ELR (cell line): Measurements from ENCODE around the gene CNTNAP1.
"Not testable (repeated sequence)": the region's sequence is repeated elsewhere in the genome, so short reads cannot be mapped to it uniquely, and the experiment has no call there.

ENCODE experiments used
- DNase-seq: peaks from one replicate; pipeline ENCODE4 v3.0.0-alpha.2; 2015; ENCODE audit warnings: low read depth

CNTNAP1 gene

DNA sequence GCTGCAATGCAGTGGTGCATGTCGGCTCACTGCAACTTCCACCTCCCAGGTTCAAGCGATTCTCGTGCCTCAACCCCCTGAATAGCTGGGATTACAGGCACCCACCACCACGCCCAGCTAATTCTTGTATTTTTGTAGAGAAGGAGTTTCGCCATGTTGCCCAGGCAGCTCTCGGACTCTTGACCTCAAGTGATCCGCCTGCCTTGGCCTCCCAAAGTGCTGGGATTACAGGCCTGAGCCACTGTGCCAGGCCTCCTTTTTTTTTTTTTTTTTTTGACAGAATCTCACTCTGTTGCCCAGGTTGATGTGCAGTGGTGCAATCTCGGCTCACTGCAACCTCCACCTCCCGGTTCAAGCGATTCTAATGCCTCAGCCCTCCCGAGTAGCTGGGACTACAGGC is 60.6 kb downstream of the CNTNAP1 start:
- DNase-seq = not testable (repeated sequence)

DNA sequence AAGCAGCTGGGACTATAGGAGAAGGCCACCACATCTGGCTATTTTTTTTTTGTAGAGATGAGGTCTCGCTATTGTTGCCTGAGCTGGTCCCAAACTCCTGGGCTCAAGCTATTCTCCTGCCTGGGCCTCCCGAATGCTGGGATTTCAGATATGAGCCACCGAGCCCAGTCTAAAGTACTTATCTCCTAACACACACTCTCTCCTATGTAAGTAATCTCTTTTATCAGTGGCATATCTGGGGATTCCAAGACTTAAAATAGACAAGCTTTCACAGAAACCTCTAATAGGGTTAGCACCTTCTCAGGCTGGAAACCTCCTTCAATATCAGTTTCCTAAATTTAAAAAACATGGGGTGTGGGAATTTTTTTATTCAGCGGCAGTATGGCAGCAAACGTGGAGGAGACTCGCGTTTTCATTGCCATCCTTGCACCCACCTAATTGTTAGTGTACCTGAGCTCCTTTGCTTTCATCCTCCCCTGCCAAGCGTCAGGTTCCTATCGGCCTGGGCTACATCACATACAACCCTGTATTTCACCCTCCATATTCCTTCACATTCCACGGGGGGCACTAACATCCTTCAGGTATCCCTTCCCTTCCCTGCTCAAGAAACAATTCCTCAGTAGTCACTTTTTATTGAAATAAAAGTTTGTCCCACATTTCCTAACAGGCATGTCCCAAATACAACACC is 61.4 kb downstream of the CNTNAP1 start:
- no peak for DNase-seq

DNA sequence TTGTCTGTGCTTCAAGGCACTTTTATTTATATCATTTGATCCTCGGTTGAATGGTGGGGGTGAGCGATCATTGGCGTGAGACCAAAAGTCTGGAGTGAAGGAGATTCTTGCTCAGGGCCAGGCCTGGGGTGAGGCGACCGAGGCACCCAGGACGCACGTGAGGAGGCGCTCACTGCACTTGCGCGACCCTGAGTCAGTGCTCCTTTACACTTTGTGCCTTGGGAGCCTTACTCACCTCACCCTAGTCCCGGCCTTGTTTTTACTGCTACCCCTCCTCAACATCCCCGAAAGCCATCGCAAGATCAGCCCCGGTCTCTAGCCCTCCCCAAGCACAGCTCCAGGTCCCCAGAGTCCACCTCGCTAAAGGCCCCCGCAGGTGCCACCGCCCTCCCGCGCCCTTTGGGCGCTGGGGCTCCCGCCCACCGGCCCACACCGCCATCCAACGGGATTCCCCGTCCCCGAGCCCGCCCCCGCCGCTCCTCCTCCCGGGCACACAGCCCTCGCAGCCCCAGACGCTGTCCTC is 62.0 kb downstream of the CNTNAP1 start:
- peak; percentile 85 for DNase-seq

DNA sequence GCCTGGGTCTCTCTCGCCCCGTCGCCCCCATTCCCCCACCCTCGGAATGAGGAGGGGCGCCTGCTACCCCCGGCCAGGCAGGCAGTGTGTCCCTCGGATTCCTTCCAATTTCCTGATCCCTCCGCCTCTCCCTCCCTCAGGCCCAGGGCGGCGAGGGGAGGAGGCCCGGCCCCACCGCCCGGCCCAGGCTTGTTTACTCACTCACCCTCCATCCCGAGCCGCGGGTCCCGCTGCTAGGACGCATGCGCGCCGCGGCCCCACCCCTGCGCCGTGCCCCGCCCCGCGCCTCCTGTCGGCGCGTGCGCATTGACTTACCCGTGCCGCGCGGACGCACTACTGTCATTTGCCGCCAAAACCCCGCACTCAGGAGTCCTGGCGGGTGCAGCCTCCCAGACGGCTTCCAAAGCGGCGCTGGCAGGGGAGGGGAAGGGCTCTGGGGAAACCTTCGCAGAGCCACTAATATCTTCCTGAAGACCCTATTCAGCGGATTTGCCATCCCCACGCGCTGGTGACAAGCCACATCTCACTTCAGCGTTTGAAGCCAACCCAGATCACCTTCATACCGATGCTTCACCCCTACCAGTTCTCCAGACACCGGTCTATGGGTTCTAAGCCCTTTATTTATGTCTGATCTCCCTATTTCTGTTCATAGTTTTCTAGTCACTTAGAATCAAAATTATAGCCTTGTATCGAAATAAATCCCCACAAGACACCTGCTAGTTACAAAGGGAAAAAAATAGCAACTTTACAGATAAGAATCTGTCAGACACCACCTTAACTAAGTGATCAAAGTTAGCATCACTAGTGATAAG is 62.7 kb downstream of the CNTNAP1 start, which contains the start of gene EZH1:
EZH1 (minus strand) TSS at position 235 of the 812 bp plus-strand sequence. CDS start 16,099 bp downstream, outside the sequence.
- peak; percentile 96 for DNase-seq

DNA sequence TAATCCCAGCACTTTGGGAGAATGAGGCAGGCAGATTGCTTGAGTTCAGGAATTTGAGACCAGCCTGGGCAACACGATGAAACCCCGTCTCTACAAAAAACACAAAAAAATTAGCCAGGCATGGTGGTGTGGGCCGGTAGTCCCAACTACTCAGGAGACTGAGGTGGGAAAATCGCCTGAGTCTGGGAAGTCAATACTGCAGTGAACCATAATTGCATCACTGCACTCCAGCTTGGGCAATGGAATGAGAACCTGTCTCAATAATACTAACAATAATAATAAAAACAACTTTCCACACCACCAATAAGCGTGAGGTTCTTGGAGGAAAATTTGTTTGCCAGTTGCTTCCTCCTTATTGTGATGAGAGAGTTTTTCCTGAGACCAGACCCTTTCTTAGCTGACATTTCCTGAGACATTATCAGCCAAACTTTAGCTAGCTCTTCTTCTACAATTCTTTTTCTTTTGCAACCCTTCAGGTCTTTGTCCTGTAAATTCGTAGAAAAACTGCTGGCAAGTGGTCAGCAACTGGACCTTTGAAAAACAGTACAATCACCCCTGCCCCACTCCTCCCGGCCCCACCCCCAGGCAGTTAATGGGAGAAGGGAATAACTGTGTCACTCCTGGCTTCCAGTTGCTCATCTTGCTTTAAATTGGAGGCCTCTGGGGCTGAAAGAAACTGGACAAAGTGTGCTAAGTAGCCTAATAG is 66.0 kb downstream of the CNTNAP1 start:
- no peak for DNase-seq

DNA sequence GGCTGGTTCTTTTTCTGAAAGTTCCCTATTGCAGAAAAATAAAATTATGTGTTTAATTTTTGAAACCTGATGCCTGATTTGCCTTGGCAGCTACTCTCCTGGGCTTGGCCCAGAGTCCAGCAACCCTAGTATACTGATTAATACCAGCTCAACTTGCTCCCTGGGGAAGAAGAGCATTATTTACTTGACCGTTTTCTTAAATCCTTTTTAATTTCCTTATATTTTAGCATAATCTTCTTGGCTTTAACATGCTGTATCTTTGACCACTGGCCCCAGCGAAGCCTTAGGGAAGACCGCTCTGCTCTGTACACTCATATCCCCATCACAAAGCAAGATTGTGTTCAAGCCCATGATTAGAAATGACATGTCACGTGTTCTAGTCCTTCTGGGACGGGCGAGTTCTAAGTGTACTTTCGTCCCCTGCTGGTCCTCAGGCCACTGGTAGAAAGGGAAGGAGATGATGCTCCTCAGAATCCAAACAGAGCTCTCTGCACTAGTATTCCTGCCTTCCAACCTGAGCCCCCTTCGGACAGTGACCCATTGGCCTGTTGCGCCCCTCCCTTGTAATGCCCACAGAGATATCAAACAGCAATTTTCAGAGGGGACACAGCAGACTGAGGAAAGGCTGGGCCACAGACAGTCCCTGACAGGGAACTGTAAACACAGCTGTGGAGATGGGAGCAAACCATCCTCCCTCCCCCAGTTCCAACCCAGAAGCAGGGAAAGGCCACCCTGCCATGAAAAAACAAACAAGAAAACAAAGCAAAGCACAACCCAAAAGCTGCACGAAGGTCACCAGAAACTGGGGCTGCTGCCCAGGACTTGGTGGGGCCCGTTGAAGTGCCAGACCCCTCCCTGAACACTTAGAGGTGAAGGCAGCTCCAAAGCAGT is 66.8 kb downstream of the CNTNAP1 start:
- no peak for DNase-seq
